A549 treated with ZK216348 at 1 μM for 4 hours (cell line): ENCODE measurements around the gene SLC5A9. TPM values are rescaled to one million over a fixed set of nuclear protein-coding genes. Genes with fewer than 3 reads are reported as not detected.

Experiments
- total RNA-seq: library from RNA; stranded (reverse); fragments of 200-300 nt; extraction: Qiagen RNA extraction; gene quantifications from 5 replicates; pipeline ENCODE4 v1.2.3, GENCODE V29; 2022; ENCODE audit warnings: low read depth

SLC5A9 gene
- not detected in 5 replicates for total RNA-seq

GRCh38 chr1:48222501-48223242, at the start of gene SLC5A9:
TSS of gene SLC5A9 (plus strand) at chr1:48222716. CDS start at chr1:48222737, 21 bp downstream.

Other genes with a start within 250 kb of the SLC5A9 start
- gene TRABD2B, start 225.3 kb upstream of the SLC5A9 start, total RNA-seq, result 0.58 to 2.1 TPM (median 1.7 TPM) in 5 replicates
- gene SPATA6, start 249.5 kb downstream of the SLC5A9 start, total RNA-seq, result 1.9 to 3.2 TPM (median 2.5 TPM) in 5 replicates